ENCODE measurements around the gene CDKN1A. TPM values are rescaled to one million over a fixed set of nuclear protein-coding genes. Genes with fewer than 3 reads are reported as not detected.

CDKN1A gene
- total and polyA plus RNA-seq, 9 donors, result 82.1 to 305 (median 134) TPM

DNA sequence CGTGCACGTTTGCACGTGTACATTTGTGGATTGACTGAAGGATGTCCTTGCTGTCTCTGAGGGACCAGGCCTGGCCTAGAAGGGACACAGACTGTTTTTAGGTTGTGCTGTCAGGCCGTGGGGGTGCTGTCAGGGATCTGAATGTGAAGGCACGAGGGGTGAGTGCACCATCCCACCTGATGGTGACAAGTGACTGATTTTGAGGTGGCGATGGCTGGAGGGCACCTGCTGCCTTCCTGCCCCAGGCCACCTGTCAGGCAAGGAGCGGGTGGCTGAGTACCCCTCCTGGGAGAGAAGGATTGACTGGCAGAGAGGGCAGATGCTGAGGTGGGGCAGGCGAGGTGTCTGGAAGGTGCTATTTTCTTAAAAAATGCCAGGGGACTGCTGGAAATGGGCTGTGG, 20.4 kb downstream of the CDKN1A start:
- no peak overlapping the region for H3K4me3 ChIP-seq
- no peaks in the 10 kb centered on the region for H3K4me1 ChIP-seq (ENCODE audit: insufficient read depth)
- no peaks in the 10 kb centered on the region for H3K36me3 ChIP-seq
- 85 to 88% (median 86%) methylated on average over 8 of the region's 8 CpGs for WGBS, 3 donors
- no peaks in the 10 kb centered on the region for H3K27me3 ChIP-seq
- intact Hi-C loops (cut with DNase I), result no loop called here
- no peak overlapping the region for H3K27ac ChIP-seq
- DNase-seq, result peak in 1 of 5 donors; percentile 5
- no peaks in the 10 kb centered on the region for H3K9me3 ChIP-seq
- TF ChIP-seq, protein P1, sequence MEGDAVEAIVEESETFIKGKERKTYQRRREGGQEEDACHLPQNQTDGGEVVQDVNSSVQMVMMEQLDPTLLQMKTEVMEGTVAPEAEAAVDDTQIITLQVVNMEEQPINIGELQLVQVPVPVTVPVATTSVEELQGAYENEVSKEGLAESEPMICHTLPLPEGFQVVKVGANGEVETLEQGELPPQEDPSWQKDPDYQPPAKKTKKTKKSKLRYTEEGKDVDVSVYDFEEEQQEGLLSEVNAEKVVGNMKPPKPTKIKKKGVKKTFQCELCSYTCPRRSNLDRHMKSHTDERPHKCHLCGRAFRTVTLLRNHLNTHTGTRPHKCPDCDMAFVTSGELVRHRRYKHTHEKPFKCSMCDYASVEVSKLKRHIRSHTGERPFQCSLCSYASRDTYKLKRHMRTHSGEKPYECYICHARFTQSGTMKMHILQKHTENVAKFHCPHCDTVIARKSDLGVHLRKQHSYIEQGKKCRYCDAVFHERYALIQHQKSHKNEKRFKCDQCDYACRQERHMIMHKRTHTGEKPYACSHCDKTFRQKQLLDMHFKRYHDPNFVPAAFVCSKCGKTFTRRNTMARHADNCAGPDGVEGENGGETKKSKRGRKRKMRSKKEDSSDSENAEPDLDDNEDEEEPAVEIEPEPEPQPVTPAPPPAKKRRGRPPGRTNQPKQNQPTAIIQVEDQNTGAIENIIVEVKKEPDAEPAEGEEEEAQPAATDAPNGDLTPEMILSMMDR (IDR thresholded peaks at IDR 0.05), result no peak
- TF ChIP-seq POLR2A (IDR thresholded peaks at IDR 0.05), result no peak
- no peak for TF ChIP-seq EP300 (IDR thresholded peaks at IDR 0.05)

DNA sequence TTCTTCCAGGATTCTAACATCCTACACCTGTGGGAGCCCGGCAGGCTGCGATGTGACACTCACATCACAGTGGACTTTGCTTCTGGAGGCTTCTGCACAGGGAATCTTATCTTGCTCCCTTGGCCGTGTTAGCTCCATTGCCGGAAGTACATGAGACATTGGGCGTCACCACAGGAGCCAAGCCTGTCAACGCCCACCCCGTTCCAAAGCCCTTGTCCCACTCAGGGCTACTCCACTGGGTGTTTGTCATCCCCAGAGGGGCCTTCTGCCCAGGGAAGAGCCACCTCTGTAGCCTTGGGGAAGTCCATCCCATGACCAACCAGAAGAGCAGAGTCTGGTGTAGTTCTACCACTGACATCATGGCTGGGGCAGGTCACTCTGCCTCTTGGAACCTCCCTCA, 20.8 kb downstream of the CDKN1A start:
- DNase-seq, result peak in 1 of 5 donors; percentile 9
- Histone ChIP-seq H3K4me3 (no peak overlapping the region), H3K36me3 (no peaks in the 10 kb centered on the region), H3K4me1 (ENCODE audit: insufficient read depth) (no peaks in the 10 kb centered on the region), H3K27me3 (no peaks in the 10 kb centered on the region), H3K27ac (no peak overlapping the region), H3K9me3 (no peaks in the 10 kb centered on the region)
- 58 to 87% (median 82%) methylated on average over 7 of the region's 7 CpGs for WGBS, 3 donors
- TF ChIP-seq, protein P1 (IDR thresholded peaks at IDR 0.05), result no peak
- TF ChIP-seq POLR2A (IDR thresholded peaks at IDR 0.05) (no peak), EP300 (IDR thresholded peaks at IDR 0.05) (no peak)
- intact Hi-C loops (cut with DNase I), result no loop called here

DNA sequence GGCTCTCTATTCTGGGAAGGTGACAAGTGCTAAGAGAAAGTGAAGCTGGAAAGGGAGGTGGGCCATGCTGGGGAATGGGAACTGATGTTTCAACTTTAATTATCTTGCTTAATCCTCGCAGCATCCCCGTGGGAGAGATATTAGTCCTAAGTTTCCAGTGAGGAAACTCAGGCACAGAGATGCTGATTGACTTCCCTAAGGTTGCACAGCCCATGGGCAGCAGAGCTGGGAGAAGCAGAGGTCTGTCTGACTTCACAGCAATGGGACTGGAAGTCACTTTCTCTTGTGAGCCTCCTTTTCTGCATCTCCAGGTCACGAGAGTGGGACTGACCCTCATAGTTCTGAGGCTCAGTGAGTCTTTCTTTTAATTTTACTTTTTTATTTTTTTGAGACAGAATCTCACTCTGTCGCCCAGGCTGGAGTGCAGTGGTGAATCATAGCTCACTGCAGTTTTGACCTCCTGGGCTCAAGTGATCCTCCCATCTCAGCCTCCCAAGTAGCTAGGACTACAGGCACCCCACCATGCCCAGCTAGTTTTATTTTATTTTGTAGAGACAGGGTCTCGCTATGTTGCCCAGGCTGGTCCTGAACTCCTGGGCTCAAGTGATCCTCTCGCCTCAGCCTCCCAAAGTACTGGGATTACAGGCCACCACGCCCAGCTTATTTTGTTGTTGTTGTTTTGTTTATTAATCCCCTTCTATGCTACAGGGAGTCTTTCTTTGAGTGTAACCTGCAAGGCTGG, 21.7 kb downstream of the CDKN1A start:
- Histone ChIP-seq H3K36me3 (no peaks in the 10 kb centered on the region), H3K9me3 (no peaks in the 10 kb centered on the region), H3K27me3 (no peaks in the 10 kb centered on the region), H3K4me3 (no peak overlapping the region), H3K27ac (no peak overlapping the region), H3K4me1 (ENCODE audit: insufficient read depth) (no peaks in the 10 kb centered on the region)
- intact Hi-C loops (cut with DNase I), result no loop called here
- TF ChIP-seq, protein P1 (IDR thresholded peaks at IDR 0.05), result no peak
- no peak for TF ChIP-seq POLR2A (IDR thresholded peaks at IDR 0.05)
- no peak for TF ChIP-seq EP300 (IDR thresholded peaks at IDR 0.05)
- WGBS, 3 donors, result 76 to 90% (median 83%) methylated on average over 7 of the region's 7 CpGs
- DNase-seq, result peak in 1 of 5 donors; percentile 8

DNA sequence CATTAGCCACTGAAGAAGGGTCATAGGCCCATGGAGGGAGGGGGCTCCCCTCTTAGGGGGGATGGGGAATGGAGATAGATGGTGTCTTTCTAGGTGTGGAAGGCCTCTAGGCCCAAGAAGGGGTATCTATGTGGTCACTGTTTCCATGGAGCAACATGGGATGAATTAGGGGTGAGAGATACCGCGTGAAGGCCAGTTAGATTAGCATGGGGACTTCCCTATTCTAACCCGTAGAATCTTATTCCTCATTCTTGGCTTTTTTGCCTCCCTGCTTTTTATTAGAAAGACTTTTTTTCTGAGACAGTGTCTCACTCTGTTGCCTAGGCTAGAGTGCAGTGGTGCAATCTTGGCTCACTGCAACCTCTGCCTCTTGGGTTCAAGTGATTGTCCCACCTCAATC, 22.3 kb downstream of the CDKN1A start:
- intact Hi-C loops (cut with DNase I), result no loop called here
- WGBS, 3 donors, result 94 to 97% (median 94%) methylated on average over 3 of the region's 3 CpGs
- H3K4me1 ChIP-seq (ENCODE audit: insufficient read depth), result no peaks in the 10 kb centered on the region
- H3K27me3 ChIP-seq, result no peaks in the 10 kb centered on the region
- no peak overlapping the region for H3K4me3 ChIP-seq
- H3K9me3 ChIP-seq, result no peaks in the 10 kb centered on the region
- DNase-seq, result no peak
- TF ChIP-seq, protein P1 (IDR thresholded peaks at IDR 0.05), result no peak
- no peak for TF ChIP-seq POLR2A (IDR thresholded peaks at IDR 0.05)
- no peak for TF ChIP-seq EP300 (IDR thresholded peaks at IDR 0.05)
- no peak overlapping the region for H3K27ac ChIP-seq
- no peaks in the 10 kb centered on the region for H3K36me3 ChIP-seq

Measured in ovary (tissue), 9 donors.